GM12875 (cell line): Measurements from ENCODE around the gene TSPAN4.

Source experiments
- H3K4me3 ChIP-seq: one replicate; pipeline ENCODE4 v1.5.1; 2011; ENCODE audit warnings: low read depth, low read length, control low read depth
- TF ChIP-seq, protein P1 (sequence below): IDR thresholded peaks from 2 replicates; pipeline ENCODE4 v1.5.1; 2011; ENCODE audit warnings: low read depth, mild to moderate bottlenecking, control low read depth, inconsistent platforms, low read length, moderate library complexity, borderline replicate concordance; ENCODE audit not compliant: insufficient read depth

Gene TSPAN4

DNA sequence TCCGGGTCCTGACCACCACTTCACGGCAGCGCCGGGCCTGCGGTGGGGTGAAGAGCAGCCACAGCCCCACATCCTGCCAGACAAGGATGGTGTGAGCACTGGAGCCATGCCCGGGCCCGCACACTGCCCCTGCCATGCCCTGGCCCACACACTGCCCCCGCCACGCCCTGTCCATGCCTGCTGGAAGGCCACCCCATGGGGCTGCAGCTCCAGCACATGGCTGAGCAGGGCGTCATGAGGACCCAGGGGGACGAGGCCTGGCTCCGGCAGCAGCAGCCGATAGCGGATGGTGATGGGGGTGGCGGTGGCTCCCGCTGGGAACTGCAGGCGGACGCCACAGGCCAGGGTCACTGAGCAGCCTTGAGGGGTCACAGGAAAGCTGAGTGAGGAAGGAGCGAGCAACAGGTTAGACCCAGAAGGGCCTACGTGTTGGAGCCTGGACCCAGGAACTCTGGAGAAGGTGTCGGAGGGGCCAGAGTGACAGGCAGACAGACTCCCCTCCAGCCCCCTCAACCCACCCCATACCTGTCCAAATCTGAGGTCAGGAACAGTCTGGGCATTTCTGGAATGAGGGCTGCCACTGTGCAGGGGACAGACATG lies 40.5 kb upstream of the TSPAN4 start:
- TF ChIP-seq, protein P1, sequence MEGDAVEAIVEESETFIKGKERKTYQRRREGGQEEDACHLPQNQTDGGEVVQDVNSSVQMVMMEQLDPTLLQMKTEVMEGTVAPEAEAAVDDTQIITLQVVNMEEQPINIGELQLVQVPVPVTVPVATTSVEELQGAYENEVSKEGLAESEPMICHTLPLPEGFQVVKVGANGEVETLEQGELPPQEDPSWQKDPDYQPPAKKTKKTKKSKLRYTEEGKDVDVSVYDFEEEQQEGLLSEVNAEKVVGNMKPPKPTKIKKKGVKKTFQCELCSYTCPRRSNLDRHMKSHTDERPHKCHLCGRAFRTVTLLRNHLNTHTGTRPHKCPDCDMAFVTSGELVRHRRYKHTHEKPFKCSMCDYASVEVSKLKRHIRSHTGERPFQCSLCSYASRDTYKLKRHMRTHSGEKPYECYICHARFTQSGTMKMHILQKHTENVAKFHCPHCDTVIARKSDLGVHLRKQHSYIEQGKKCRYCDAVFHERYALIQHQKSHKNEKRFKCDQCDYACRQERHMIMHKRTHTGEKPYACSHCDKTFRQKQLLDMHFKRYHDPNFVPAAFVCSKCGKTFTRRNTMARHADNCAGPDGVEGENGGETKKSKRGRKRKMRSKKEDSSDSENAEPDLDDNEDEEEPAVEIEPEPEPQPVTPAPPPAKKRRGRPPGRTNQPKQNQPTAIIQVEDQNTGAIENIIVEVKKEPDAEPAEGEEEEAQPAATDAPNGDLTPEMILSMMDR: no peak
- no peak overlapping the region for H3K4me3 ChIP-seq

DNA sequence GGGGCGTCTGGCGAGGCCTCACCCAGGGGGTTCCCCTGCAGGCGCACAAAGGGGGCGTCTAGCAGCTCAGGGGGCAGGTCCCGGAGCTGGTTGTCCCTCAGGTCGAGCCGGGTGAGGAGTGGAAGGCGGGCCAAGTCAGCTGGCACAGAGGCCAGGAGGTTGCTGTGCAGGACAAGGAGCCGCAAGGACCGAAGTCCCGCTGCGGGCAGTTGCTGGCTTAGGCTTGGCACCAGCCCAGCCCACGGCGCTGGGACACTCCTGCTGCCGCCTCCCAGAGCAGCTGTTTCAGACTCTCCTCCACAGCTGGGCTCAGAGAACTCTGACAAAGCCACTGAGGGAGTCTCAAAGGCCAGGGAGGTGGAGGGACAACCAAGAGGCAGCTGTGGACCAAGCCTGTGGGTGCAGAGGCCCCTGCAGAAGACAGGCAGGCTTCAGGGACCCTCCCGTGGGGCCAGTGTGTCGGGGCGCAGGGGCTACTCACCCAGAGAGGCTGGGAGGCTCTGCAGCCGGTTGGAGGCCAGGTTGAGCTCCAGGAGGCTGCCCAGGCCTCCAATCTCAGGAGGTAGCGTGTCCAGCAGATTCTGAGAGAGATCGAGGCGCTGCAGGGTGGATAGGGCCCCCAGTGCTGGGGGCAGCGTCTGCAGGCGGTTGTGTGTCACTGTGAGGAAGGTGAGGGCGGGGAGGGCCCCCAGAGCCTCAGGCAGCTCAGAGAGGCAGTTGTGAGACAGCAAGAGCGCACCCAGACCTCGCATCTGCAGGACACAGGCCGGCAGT lies 39.8 kb upstream of the TSPAN4 start:
- H3K4me3 ChIP-seq: no peak overlapping the region
- TF ChIP-seq, protein P1: no peak

DNA sequence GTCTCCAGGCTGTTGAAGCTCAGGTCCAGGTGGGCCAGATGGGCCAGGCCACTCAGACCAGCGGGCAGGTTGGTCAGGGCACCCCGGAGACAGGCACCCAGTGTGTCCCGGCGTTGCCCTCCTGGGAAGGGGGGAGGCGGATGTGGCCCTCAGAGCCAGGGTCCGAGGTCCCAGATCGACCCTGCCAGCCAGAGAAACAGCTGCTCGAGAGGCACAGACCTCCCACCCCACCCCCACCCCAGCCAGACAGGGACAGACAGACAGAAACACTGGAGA lies 39.2 kb upstream of the TSPAN4 start:
- H3K4me3 ChIP-seq: peak overlapping the region; percentile 66
- TF ChIP-seq, protein P1: no peak

DNA sequence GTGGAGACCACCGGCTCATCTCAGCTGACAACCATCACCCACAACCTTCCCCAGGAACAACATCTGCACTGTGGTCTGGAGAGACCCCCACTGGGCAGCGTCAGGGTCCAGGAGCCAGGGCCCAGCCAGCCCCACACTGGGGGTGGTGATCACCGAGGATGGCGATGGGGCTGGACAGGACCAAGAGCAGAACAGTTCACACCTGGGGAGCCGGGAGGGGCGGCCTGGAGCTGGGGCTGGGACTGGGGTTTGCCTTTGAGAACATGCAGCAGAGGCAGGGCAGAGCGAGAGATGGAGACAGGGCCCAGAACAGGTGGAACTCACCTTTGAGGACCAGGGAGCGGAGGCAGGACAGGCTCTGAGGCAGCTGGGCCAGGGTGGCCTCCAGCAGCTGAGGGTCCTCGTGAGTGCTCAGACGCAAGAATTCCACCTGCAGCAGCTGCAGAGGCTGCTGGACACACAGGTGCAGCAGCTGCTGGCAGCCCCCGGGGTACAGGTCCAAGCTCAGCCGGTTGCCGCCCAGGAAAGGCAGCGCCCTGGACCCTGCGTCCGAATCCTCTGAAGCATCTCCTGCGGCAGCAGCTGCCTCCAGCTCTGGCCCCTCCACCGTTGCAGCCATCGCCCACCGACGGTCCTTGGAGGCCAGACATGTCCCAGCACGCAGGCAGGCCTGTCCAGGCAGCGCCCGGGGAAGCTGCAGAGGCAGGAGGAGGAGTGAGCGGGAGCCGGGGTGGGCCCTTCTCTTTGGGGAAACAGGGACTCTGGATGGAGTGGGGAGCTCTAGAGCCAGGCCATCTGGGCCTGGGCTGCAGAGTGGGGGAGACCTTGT lies 38.7 kb upstream of the TSPAN4 start:
- TF ChIP-seq, protein P1: no peak
- H3K4me3 ChIP-seq: peak overlapping the region; percentile 66

DNA sequence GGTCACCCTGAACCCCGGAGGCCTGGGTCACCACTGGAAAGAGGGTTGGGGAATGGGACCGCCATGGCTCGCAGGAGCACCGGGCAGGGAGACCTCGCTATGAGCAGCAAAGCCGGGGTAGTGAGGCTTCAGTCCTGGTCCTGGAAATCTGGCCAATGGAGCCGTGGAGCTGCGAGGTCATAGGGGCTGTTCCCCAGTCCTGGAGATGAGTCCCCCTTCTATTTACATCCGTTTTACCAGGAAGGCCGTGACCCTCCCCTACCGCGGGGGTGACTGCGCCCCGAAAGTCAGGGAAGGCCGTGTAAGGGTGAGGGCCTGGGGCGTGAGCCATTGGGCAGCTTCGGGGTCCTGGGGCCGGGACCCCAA lies 38.1 kb upstream of the TSPAN4 start:
- TF ChIP-seq, protein P1: no peak
- peak overlapping the region; percentile 66 for H3K4me3 ChIP-seq

DNA sequence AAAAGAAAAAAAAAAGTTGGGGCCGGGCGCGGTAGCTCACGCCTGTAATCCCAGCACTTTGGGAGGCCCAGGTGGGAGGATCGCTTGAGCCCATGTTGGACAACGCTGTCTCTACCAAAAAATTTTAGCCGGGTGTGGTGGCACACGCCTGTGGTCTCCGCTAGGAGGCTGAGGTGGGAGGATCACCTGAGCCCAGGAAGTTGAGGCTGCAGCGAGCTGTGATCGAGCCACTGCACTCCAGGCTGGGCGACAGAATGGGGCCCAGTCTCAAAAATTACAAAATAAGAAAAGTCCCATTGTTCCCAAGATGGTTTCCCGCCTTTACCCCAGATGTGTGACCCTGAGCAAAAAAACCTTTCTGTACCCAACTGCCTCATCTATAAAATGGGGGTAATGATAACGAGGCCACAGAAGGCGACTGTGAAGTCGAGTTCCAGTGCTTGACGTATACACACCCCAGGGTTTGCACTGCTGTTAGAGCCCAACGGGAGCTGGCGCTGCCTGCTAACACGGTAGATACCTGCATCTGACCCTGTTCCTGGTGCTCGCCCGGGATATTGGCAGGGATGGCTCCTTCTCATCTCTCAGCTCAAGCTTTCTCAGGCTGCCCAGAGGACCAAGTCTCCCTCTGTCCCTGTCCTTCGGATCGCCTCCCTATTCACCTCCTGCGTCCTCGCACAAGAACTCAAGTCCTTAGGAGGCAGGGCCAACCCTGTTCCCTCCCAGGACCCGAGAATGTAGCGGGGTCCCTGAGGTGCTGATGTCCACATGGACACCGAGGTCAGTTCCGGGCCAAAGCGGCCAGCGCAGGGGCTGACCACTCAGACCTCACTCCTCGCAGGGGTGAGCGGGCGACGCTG lies 34.0 kb upstream of the TSPAN4 start:
- TF ChIP-seq, protein P1: peak; percentile 37; the same call in 1 of the 2 replicates
- peak overlapping the region; percentile 92 for H3K4me3 ChIP-seq
